Spleen (tissue), 11 donors: Measurements from ENCODE around the gene BBLN. TPM values are rescaled to one million over a fixed set of nuclear protein-coding genes. Genes with fewer than 3 reads are reported as not detected.
"Not testable (repeated sequence)": the region's sequence is repeated elsewhere in the genome, so short reads cannot be mapped to it uniquely, and the experiment has no call there.

Experiments
- DNase-seq: peaks from one replicate; pipeline ENCODE4 v3.0.0-alpha.2; 2020
- H3K27ac ChIP-seq, 8 donors: fragments of 200-600 bp; sonication (generic) in 7 of 8; 1 replicate in 4 of 8; 2 replicates in 4 of 8; pipeline versions ENCODE4 v1.5.0 to v1.8.0; 2016 to 2021; ENCODE audit warnings: inconsistent platforms in 4 of 8, mild to moderate bottlenecking in 4 of 8, moderate library complexity in 1 of 8
- H3K27me3 ChIP-seq, 7 donors: fragments of 200-600 bp; sonication (generic) in 6 of 7; replicated peaks in 1 of 7; 1 replicate in 4 of 7; 2 replicates in 3 of 7; pipeline versions ENCODE4 v1.5.0 to v1.8.0; 2016 to 2021; ENCODE audit warnings: inconsistent platforms in 3 of 7, mild to moderate bottlenecking in 1 of 7
- H3K36me3 ChIP-seq, 6 donors: fragments of 200-600 bp; sonication (generic) in 5 of 6; 1 replicate in 4 of 6; 2 replicates in 2 of 6; pipeline versions ENCODE4 v1.5.0 to v1.8.0; 2016 to 2021; ENCODE audit warnings: inconsistent platforms in 2 of 6
- H3K4me1 ChIP-seq, 6 donors: fragments of 200-600 bp; sonication (generic) in 5 of 6; 1 replicate in 3 of 6; 2 replicates in 3 of 6; pipeline versions ENCODE4 v1.5.0 to v1.8.0; 2016 to 2021; ENCODE audit warnings: inconsistent platforms in 3 of 6
- H3K4me3 ChIP-seq, 8 donors: fragments of 200-600 bp; sonication (generic) in 7 of 8; 1 replicate in 4 of 8; 2 replicates in 4 of 8; pipeline versions ENCODE4 v1.5.0 to v1.8.0; 2016 to 2021; ENCODE audit warnings: inconsistent platforms in 4 of 8, mild to moderate bottlenecking in 4 of 8, moderate library complexity in 2 of 8
- H3K9me3 ChIP-seq, 8 donors: fragments of 200-600 bp; sonication (generic) in 7 of 8; 1 replicate in 4 of 8; 2 replicates in 4 of 8; pipeline versions ENCODE4 v1.5.0 to v1.8.0; 2016 to 2021; ENCODE audit warnings: inconsistent platforms in 4 of 8
- POLR2A ChIP-seq, 3 donors: fragments of 450-650 bp; IDR thresholded peaks; one replicate each; pipeline ENCODE4 v1.5.1; 2017; ENCODE audit warnings: antibody characterized with exemption in 3 of 3, mild to moderate bottlenecking in 1 of 3
- POLR2AphosphoS5 ChIP-seq, 3 donors: sonication (generic); formaldehyde crosslinking; IDR thresholded peaks; one replicate each; pipeline ENCODE4 v1.5.1; 2017; ENCODE audit warnings: antibody characterized with exemption in 3 of 3
- WGBS, 5 donors: extraction: QIAGEN DNeasy Blood & Tissue Kit in 3 of 5; methylation state at CpG; one replicate each; pipeline versions ENCODE4 v1.1.5 to v1.1.7; 2013 to 2018; 5-methylcytosine and 5-hydroxymethylcytosine counted together
- intact Hi-C: fragments of 100-400 bp; cut with DNase I; formaldehyde crosslinking; loops from one replicate; pipeline ENCODE4 v1.15.0; 2023; ENCODE audit warnings: low total_unique reads
- polyA plus RNA-seq, 3 donors: library from polyadenylated mRNA; stranded (reverse); fragments of 200-250 nt; gene quantifications; one replicate each; pipeline ENCODE4 v1.2.1, GENCODE V29; 2013
- total RNA-seq, 7 donors: library from RNA; depleted of rRNA in 3 of 7; stranded (reverse); fragments of >200 nt in 3 of 7; fragmentation: NEBNext Ultra II Directional in 4 of 7; extraction: Animal tissue kit (Norgen Biotek cat#: 25700) in 4 of 7; gene quantifications; one replicate each; pipeline versions ENCODE4 v1.1.0 to v1.2.1, GENCODE V29; 2016 to 2021
- TF ChIP-seq, protein P1 (sequence below), 11 experiments: fragments of 200-600 bp in 7 of 11; fragments of 450-650 bp in 4 of 11; sonication (generic) in 4 of 11; IDR thresholded peaks in 8 of 11; conservative IDR thresholded peaks in 3 of 11; 1 replicate in 7 of 11; 2 replicates in 4 of 11; pipeline versions ENCODE4 v1.4.0 to v1.8.0; 2016 to 2021; ENCODE audit warnings: antibody characterized with exemption in 11 of 11, inconsistent platforms in 4 of 11, mild to moderate bottlenecking in 1 of 11
- donor health status: healthy with polysubstance abuse.
- donor health status: DM: no; HTN: no; CAD: no; lungs with moderate emphysema.
- donor health status: DM: no; HTN: no; CAD: no.
- donor health status: Bipolar disorder and iron deficiency.
- donor health status: healthy.
- donor health status: DM: no; HTN: no; CAD: no.
- donor health status: DM: yes; HTN: yes; CAD: no.

Gene BBLN
- total and polyA plus RNA-seq, 10 donors, result 43.5 to 220 (median 165) TPM

DNA sequence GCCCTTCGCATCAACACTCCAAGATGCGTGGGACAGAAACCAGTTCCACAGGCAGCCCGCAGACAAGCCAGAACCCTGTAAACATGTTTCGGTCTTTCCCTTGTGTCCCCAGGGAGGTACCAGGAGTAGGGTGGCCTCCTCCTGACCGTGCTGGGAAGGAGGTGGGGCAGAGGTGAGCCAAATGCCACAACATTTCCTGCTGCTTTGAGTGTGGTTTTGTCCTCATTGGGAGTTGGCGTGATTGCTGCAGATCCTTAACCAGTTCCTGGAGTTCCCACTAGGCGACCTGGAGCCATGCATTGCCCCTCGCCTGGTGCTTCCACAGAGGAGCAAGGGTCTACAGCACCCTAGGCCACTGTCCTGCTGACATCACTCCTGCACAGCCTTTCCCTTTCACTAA, 24.5 kb upstream of the BBLN start:
- DNase-seq, result peak; percentile 63
- H3K9me3 ChIP-seq, H3K4me3 ChIP-seq, intact Hi-C loops, H3K4me1 ChIP-seq, H3K27ac ChIP-seq, H3K36me3 ChIP-seq: not testable (repeated sequence)
- 62 to 69% (median 67%) methylated on average over 7 to 8 of the region's 8 CpGs for WGBS, 5 donors
- H3K27me3 ChIP-seq, result peaks cover 0 to 11% (median 0%) of the 10 kb centered on the region in 7 donors

DNA sequence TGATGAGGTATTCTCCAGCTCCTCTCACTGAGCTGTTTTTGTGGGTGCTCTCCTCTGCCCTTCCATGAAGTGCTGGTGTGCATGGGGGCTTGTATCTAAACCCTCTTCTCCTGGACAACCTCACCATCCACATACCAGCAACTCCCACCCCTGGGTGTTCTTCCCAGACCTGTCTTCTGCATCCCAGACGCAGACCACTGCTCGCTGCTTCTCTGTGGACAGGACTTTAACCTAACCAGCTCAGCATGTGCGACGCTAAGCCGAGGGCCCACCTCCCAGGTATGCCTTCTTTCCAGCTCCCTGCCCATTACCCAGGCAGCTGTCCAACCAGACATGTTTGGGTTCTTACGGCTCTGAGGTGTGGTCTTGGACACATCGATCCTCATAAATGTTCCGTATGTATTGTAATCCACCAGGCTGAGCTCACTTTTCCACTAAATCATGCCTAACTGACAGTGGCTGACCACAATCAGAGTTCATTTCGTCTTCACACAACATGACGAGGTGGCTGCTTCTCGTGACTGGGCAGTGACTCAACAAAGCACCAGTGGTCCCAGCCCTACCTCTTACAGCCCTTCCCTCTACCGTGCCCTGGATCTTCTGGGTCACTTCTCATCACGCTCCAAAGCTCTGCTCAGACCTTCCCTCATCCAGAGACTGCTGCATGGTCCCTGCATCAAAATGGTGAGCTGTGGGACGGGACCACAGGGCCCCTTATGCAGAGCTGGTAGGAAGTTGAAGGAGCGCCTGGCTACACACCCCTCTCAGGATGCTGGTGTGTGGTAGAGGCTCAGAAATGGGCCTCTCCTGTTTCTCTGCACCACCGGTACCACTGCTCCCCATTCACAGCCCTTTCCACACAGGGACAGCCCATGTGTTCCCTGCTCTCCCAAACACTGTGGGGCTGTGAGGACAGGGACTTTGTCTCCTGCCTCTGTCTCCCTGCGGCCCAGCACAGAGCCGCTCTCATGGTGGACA, 23.0 kb upstream of the BBLN start:
- intact Hi-C loops, result no loop called here
- peaks cover 0 to 4% (median 2%) of the 10 kb centered on the region in 6 donors for H3K4me1 ChIP-seq
- WGBS, 5 donors, result 83 to 93% (median 86%) methylated on average over 16 to 18 of the region's 18 CpGs
- TF ChIP-seq, protein P1, sequence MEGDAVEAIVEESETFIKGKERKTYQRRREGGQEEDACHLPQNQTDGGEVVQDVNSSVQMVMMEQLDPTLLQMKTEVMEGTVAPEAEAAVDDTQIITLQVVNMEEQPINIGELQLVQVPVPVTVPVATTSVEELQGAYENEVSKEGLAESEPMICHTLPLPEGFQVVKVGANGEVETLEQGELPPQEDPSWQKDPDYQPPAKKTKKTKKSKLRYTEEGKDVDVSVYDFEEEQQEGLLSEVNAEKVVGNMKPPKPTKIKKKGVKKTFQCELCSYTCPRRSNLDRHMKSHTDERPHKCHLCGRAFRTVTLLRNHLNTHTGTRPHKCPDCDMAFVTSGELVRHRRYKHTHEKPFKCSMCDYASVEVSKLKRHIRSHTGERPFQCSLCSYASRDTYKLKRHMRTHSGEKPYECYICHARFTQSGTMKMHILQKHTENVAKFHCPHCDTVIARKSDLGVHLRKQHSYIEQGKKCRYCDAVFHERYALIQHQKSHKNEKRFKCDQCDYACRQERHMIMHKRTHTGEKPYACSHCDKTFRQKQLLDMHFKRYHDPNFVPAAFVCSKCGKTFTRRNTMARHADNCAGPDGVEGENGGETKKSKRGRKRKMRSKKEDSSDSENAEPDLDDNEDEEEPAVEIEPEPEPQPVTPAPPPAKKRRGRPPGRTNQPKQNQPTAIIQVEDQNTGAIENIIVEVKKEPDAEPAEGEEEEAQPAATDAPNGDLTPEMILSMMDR (IDR thresholded peaks at IDR 0.05 in 8 of 11, conservative IDR thresholded peaks at IDR 0.05 in 3 of 11), result no peak
- TF ChIP-seq POLR2AphosphoS5 (IDR thresholded peaks at IDR 0.05) (no peak), POLR2A (IDR thresholded peaks at IDR 0.05) (no peak)
- H3K27ac ChIP-seq, result no peak overlapping the region
- H3K27me3 ChIP-seq, result peaks cover 0 to 1% (median 0%) of the 10 kb centered on the region in 7 donors
- no peaks in the 10 kb centered on the region for H3K9me3 ChIP-seq
- DNase-seq, result peak; percentile 54
- H3K4me3 ChIP-seq, result no peak overlapping the region
- H3K36me3 ChIP-seq, result no peaks in the 10 kb centered on the region

DNA sequence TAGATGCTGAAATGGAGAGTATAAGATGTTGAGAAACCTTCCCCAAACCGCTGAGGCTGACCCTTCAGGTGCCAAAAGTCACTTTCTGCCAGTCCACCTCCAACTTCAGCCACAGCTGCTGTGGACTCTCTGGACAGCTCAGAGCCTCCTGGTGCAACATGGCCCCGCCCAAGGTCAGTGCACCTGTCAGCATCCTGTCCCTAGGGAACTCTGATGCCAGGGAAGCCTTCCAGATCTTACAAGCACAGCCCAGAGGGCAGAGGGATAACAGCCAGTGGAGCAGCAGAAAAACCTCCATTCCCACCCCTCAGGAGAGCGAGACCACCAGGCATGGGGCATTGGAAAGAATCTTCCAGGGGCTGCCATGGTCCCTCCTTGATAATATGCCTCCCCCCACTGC, 22.1 kb upstream of the BBLN start:
- Histone ChIP-seq H3K27ac (no peak overlapping the region), H3K9me3 (no peaks in the 10 kb centered on the region), H3K36me3 (no peaks in the 10 kb centered on the region), H3K4me1 (peaks cover 0 to 12% (median 2%) of the 10 kb centered on the region in 6 donors), H3K4me3 (no peak overlapping the region), H3K27me3 (no peaks in the 10 kb centered on the region)
- intact Hi-C loops, result no loop called here
- WGBS, 5 donors, result 74 to 95% (median 84%) methylated on average over 3 of the region's 3 CpGs
- TF ChIP-seq, protein P1 (IDR thresholded peaks at IDR 0.05 in 8 of 11, conservative IDR thresholded peaks at IDR 0.05 in 3 of 11), result no peak
- peak; percentile 23 for DNase-seq

DNA sequence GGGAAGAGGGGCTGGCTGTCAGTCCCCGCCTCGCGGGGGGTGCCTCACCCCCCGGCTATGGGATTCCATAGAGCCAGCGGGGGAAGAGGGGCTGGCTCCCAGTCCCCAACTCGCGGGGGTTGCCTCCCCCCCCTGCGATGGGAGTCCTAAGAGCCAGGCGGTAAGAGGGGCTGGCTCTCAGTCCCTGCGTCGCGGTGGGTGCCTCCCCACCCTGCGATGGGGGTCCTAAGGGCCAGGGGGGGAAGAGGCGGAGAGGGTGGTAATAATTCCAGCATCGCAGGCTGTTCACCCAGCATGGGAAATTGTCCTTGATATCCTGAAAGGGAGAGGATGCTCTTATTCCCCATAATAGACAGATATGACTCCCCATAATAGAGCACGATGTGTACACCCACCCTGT, 20.4 kb upstream of the BBLN start:
- H3K4me3 ChIP-seq, result no peak overlapping the region
- no peaks in the 10 kb centered on the region for H3K27me3 ChIP-seq
- no peak for DNase-seq
- 38 to 98% (median 86%) methylated on average over 3 to 14 of the region's 16 CpGs for WGBS, 5 donors
- TF ChIP-seq, protein P1 (IDR thresholded peaks at IDR 0.05 in 8 of 11, conservative IDR thresholded peaks at IDR 0.05 in 3 of 11), result no peak
- no peak for TF ChIP-seq POLR2AphosphoS5 (IDR thresholded peaks at IDR 0.05)
- intact Hi-C loops, result no loop called here
- peaks cover 0 to 25% (median 4%) of the 10 kb centered on the region in 6 donors for H3K4me1 ChIP-seq
- H3K27ac ChIP-seq, result no peak overlapping the region
- no peaks in the 10 kb centered on the region for H3K36me3 ChIP-seq
- no peaks in the 10 kb centered on the region for H3K9me3 ChIP-seq
